ENCODE results near the gene C12orf50.
"Not testable (repeated sequence)": the region's sequence is repeated elsewhere in the genome, so short reads cannot be mapped to it uniquely, and the experiment has no call there.

Gene C12orf50, protein sequence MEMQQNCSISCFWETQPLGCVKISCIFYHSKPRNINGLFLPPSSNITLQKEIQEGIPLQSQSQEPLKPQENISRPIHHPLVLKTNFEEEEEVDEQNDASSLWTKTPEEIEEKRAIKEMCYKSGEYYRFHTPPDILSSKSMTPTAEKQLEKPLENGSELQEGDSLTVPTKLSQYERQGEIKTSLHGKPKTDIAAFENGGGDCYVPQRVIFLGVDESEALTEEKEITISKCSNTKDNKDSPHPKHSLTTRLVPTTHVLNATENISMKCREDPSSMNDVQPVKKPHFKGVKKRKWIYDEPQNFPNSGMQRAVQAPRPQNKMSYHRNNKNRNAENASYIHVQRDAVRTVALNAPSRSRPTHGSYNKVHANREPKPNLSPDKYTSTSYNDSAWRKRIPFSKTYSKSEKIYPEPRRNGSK

DNA sequence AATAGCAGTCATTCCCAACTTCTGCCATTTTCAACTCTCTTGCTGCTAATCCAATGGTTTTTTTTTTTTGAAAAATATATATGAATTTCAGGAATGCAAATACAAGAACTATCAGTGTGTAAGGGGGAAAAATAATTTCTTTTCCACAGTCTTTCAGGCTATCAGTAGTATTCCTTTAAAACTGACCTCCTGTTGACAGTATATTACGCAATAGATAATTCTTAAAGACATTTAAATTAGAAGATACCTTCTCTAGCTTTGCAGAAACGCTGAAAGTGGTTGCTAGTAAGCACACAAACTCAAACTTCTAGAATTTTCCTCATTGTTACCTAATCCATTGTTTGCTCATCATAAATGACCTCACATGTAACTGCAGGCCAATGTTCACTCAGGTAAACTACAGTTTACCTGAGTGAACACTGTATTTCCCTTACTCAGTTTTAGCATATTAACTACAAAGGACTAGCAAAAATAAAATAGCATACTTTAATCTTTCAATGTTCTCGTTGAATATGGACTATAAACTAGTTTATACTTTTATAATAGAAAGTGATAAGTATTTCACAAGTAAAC is at the start of gene C12orf50:
TSS of gene C12orf50 (minus strand) at position 309 of the 573 bp plus-strand sequence. CDS start 2,439 bp downstream, outside the sequence.
- no peak within 1 kb of the TSS for H3K9ac ChIP-seq (ENCODE audit: low read depth, low read length)
- no peaks in the 10 kb centered on the region for H3K36me3 ChIP-seq (ENCODE audit: insufficient read depth, low read length)
- no peaks in the 10 kb centered on the region for H3K4me1 ChIP-seq (ENCODE audit: insufficient read depth, low read length)

GRCh38 chr12:88067301-88067700 is 38.1 kb upstream of the C12orf50 start:
- Histone ChIP-seq H3K36me3 (ENCODE audit: insufficient read depth, low read length) (no peaks in the 10 kb centered on the region), H3K9ac (ENCODE audit: low read depth, low read length) (no peak overlapping the region), H3K9me3 (ENCODE audit: control insufficient read depth, insufficient read depth, low read length) (no peaks in the 10 kb centered on the region), H3K4me1 (ENCODE audit: insufficient read depth, low read length) (no peaks in the 10 kb centered on the region)

More for the DNA sequence above, at the start of gene C12orf50:
- no peaks in the 10 kb centered on the region for H3K9me3 ChIP-seq (ENCODE audit: control insufficient read depth, insufficient read depth, low read length)

DNA sequence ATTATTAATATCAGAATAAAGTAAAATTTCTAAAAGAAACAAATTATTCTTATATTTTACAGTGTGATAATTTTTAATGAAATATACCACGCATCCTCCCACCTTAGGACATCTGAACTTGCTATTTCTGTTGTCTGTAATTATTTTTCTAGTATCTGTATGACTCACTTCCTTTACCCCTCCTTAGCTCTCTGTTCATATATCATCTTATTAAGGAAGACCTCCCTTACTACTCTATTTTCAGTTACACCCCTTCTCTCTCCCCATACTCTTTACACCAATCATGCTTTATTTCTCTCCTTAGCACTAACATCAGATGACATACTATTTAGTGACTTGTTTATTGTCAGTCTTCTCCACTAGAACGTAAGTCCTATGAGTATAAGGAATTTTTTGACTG is 34.2 kb upstream of the C12orf50 start:
- no peaks in the 10 kb centered on the region for H3K4me1 ChIP-seq (ENCODE audit: insufficient read depth, low read length)
- no peaks in the 10 kb centered on the region for H3K9me3 ChIP-seq (ENCODE audit: control insufficient read depth, insufficient read depth, low read length)
- no peak overlapping the region for H3K9ac ChIP-seq (ENCODE audit: low read depth, low read length)
- 0 out of 2 replicates have a peak, but pooled peaks cover 3% of the 10 kb centered on the region for H3K36me3 ChIP-seq (ENCODE audit: insufficient read depth, low read length)

DNA sequence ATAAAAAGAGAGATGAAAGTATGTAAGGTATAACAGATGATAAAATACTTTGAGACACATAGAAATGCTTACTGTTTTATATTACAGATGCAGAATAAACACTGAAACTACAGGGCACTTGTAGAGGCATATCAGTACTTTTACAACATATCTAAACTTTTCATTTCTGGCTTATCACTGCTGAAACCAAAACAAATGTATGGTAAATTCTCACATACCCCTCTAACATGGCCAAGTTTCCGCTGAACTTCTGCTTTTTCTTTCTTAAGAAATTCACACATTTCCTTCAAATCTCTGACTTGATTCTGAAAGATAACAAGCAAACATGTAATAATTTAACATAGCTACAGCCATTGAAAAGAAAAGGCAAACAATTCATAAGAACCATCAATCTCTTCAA is 33.3 kb upstream of the C12orf50 start:
- no peaks in the 10 kb centered on the region for H3K9me3 ChIP-seq (ENCODE audit: control insufficient read depth, insufficient read depth, low read length)
- no peak overlapping the region for H3K9ac ChIP-seq (ENCODE audit: low read depth, low read length)
- H3K4me1 ChIP-seq (ENCODE audit: insufficient read depth, low read length): no peaks in the 10 kb centered on the region
- H3K36me3 ChIP-seq (ENCODE audit: insufficient read depth, low read length): 0 out of 2 replicates have a peak, but pooled peaks cover 3% of the 10 kb centered on the region

GRCh38 chr12:88058719-88059077 is 29.5 kb upstream of the C12orf50 start:
- H3K4me1 ChIP-seq (ENCODE audit: insufficient read depth, low read length): no peaks in the 10 kb centered on the region
- H3K36me3 ChIP-seq (ENCODE audit: insufficient read depth, low read length): peaks cover 3% of the 10 kb centered on the region; the same call in 1 of the 2 replicates
- no peaks in the 10 kb centered on the region for H3K9me3 ChIP-seq (ENCODE audit: control insufficient read depth, insufficient read depth, low read length)
- H3K9ac ChIP-seq (ENCODE audit: low read depth, low read length): no peak overlapping the region

- no peak overlapping the region for H3K9ac ChIP-seq (ENCODE audit: low read depth, low read length)
- H3K9me3 ChIP-seq (ENCODE audit: control insufficient read depth, insufficient read depth, low read length): no peaks in the 10 kb centered on the region
- H3K4me1 ChIP-seq (ENCODE audit: insufficient read depth, low read length): no peaks in the 10 kb centered on the region
- H3K36me3 ChIP-seq (ENCODE audit: insufficient read depth, low read length): peaks cover 3% of the 10 kb centered on the region; the same call in 1 of the 2 replicates
Observed at GRCh38 chr12:88057994-88058718, 29.0 kb upstream of the C12orf50 start.

DNA sequence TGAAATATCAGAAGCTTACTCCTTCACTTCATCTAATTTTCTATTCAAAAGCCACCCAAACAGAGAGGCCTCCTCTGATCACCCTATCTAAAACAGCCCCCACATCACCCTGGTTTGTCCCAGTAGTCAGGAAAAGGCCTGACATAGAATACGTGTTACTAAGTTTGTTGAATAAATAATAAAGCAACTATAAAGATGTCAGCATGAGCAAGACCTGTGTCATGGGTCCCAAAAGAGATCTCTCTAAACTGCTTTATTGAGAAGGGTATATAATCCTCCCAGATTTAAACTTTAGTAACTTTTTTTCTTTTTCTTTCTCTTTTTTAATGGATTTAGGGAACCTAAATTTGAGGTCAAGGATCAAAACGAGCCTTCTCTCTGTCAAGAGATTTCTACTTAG is 27.4 kb upstream of the C12orf50 start:
- Histone ChIP-seq H3K9me3 (ENCODE audit: control insufficient read depth, insufficient read depth, low read length) (no peaks in the 10 kb centered on the region), H3K4me1 (ENCODE audit: insufficient read depth, low read length) (no peaks in the 10 kb centered on the region), H3K9ac (ENCODE audit: low read depth, low read length) (no peak overlapping the region), H3K36me3 (ENCODE audit: insufficient read depth, low read length) (peaks cover 3% of the 10 kb centered on the region; the same call in 1 of the 2 replicates)

DNA sequence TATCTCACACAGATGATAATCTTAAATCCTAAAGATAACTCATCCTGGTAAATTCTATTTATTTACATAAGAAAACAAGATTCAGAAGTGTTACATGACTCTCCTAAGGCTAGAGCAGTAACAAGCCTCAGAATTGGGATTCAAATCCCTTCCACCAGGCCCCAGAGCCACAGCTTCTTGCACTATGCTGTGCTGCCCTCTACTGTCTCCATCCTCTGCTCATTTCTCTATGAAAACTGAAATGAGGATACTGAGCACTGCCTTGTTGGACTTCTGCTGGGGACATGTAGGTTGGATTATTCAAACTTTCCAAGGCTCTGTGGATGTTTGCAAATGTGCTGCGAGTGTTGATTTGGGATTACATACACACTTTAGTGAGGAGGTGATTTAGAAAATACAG is 23.5 kb upstream of the C12orf50 start:
- Histone ChIP-seq H3K9me3 (ENCODE audit: control insufficient read depth, insufficient read depth, low read length) (no peaks in the 10 kb centered on the region), H3K36me3 (ENCODE audit: insufficient read depth, low read length) (no peaks in the 10 kb centered on the region; the same call in 1 of the 2 replicates), H3K9ac (ENCODE audit: low read depth, low read length) (no peak overlapping the region), H3K4me1 (ENCODE audit: insufficient read depth, low read length) (no peaks in the 10 kb centered on the region)

DNA sequence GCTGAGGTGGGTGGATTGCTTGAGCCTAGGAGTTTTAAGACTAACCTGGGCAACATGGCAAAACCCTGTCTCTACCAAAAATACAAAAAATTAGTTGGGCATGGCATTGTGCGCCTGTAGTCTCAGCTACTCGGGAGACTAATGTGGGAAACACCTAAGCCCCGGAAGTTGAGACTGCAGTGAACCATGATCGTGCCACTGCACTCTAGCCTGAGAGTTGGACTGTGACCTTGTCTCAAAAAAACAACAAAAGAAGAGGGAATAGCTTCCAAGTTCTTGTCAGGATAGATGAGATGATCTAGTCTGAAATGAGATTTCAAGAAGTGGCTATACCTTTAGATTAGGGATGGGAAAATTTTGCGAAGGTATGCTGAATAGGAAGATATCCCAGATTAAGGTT is 14.8 kb upstream of the C12orf50 start:
- no peaks in the 10 kb centered on the region for H3K4me1 ChIP-seq (ENCODE audit: insufficient read depth, low read length)
- H3K9ac ChIP-seq (ENCODE audit: low read depth, low read length): no peak overlapping the region
- no peaks in the 10 kb centered on the region; the same call in 1 of the 2 replicates for H3K36me3 ChIP-seq (ENCODE audit: insufficient read depth, low read length)
- no peaks in the 10 kb centered on the region for H3K9me3 ChIP-seq (ENCODE audit: control insufficient read depth, insufficient read depth, low read length)

- no peaks in the 10 kb centered on the region for H3K36me3 ChIP-seq (ENCODE audit: insufficient read depth, low read length)
Observed at GRCh38 chr12:88037770-88038169, 8.6 kb upstream of the C12orf50 start.

GRCh38 chr12:88036353-88036965 is 7.3 kb upstream of the C12orf50 start:
- Histone ChIP-seq H3K9me3 (ENCODE audit: control insufficient read depth, insufficient read depth, low read length) (no peaks in the 10 kb centered on the region), H3K9ac (ENCODE audit: low read depth, low read length) (peak overlapping the region; percentile 99; the same call in 1 of the 2 replicates), H3K36me3 (ENCODE audit: insufficient read depth, low read length) (no peaks in the 10 kb centered on the region), H3K4me1 (ENCODE audit: insufficient read depth, low read length) (0 out of 2 replicates have a peak, but pooled peaks cover 4% of the 10 kb centered on the region)

More at GRCh38 chr12:88037770-88038169, 8.6 kb upstream of the C12orf50 start:
- Histone ChIP-seq H3K9me3 (ENCODE audit: control insufficient read depth, insufficient read depth, low read length) (no peaks in the 10 kb centered on the region), H3K9ac (ENCODE audit: low read depth, low read length) (no peak overlapping the region), H3K4me1 (ENCODE audit: insufficient read depth, low read length) (0 out of 2 replicates have a peak, but pooled peaks cover 4% of the 10 kb centered on the region)

DNA sequence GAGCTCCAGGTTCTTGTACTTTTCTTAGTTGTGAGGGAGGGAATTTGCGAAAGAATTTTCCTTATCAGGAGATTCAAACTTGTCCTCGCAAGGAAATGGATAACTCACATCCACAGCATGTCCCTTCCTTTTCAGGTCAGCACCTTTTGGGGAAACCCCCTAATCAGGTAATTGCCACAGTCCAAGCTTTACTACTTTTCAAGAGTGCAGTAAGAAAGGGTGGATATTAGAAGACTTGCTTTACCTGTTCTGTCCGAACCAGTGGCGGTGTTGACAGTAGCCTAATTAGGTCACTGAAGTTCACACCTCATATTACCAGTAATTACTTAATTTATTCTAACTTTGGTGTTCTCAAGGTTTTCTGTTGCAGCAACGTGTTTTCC is 6.7 kb upstream of the C12orf50 start:
- H3K4me1 ChIP-seq (ENCODE audit: insufficient read depth, low read length): 0 out of 2 replicates have a peak, but pooled peaks cover 4% of the 10 kb centered on the region

GRCh38 chr12:88035271-88035906 is 6.2 kb upstream of the C12orf50 start:
- H3K36me3 ChIP-seq (ENCODE audit: insufficient read depth, low read length): no peaks in the 10 kb centered on the region
- H3K4me1 ChIP-seq (ENCODE audit: insufficient read depth, low read length): 0 out of 2 replicates have a peak, but pooled peaks cover 4% of the 10 kb centered on the region
- H3K9me3 ChIP-seq (ENCODE audit: control insufficient read depth, insufficient read depth, low read length): no peaks in the 10 kb centered on the region
- H3K9ac ChIP-seq (ENCODE audit: low read depth, low read length): peak overlapping the region; percentile 99

More for the DNA sequence above, 6.7 kb upstream of the C12orf50 start:
- H3K36me3 ChIP-seq (ENCODE audit: insufficient read depth, low read length): no peaks in the 10 kb centered on the region
- H3K9ac ChIP-seq (ENCODE audit: low read depth, low read length): peak overlapping the region; percentile 99
- no peaks in the 10 kb centered on the region for H3K9me3 ChIP-seq (ENCODE audit: control insufficient read depth, insufficient read depth, low read length)

- H3K9ac ChIP-seq (ENCODE audit: low read depth, low read length); H3K4me1 ChIP-seq (ENCODE audit: insufficient read depth, low read length); H3K9me3 ChIP-seq (ENCODE audit: control insufficient read depth, insufficient read depth, low read length); H3K36me3 ChIP-seq (ENCODE audit: insufficient read depth, low read length): not testable (repeated sequence)
Observed at GRCh38 chr12:88031161-88031560, 2.0 kb upstream of the C12orf50 start.

Data from ES-I3 (cell line).